H9 (cell line): Measurements from ENCODE around the gene CAV2. TPM values are rescaled to one million over a fixed set of nuclear protein-coding genes. Genes with fewer than 3 reads are reported as not detected.

Experiments
- DNase-seq: peaks from one replicate; pipeline ENCODE4 v3.0.0-alpha.2; 2017
- H2AFZ ChIP-seq: one replicate; pipeline ENCODE4 v1.6.1; 2013; ENCODE audit warnings: mild to moderate bottlenecking, low read length, control low read depth, moderate library complexity
- H2AK5ac ChIP-seq: 2 replicates; pipeline ENCODE4 v1.6.1; 2013; ENCODE audit warnings: low read length, control low read depth, mixed read lengths; ENCODE audit not compliant: insufficient read length
- H2BK120ac ChIP-seq: one replicate; pipeline ENCODE4 v1.6.1; 2013; ENCODE audit warnings: low read depth, mild to moderate bottlenecking, low read length, control low read depth, inconsistent platforms; ENCODE audit not compliant: poor library complexity, severe bottlenecking
- H2BK12ac ChIP-seq: 2 replicates; pipeline ENCODE4 v1.6.1; 2013; ENCODE audit warnings: low read length, control low read depth, mixed read lengths, low read depth; ENCODE audit not compliant: insufficient read length
- H2BK15ac ChIP-seq: 2 replicates; pipeline ENCODE4 v1.6.1; 2013; ENCODE audit warnings: low read depth, low read length, control low read depth
- H2BK20ac ChIP-seq: one replicate; pipeline ENCODE4 v1.6.1; 2013; ENCODE audit warnings: low read depth, mild to moderate bottlenecking, low read length, control low read depth, inconsistent platforms; ENCODE audit not compliant: poor library complexity, severe bottlenecking
- H2BK5ac ChIP-seq: 2 replicates; pipeline ENCODE4 v1.6.1; 2013; ENCODE audit warnings: low read length, control low read depth, mixed read lengths; ENCODE audit not compliant: insufficient read length
- H3K14ac ChIP-seq: 2 replicates; pipeline ENCODE4 v1.6.1; 2013; ENCODE audit warnings: low read length, control low read depth; ENCODE audit not compliant: insufficient read depth
- H3K18ac ChIP-seq: 2 replicates; pipeline ENCODE4 v1.6.1; 2013; ENCODE audit warnings: low read depth, mild to moderate bottlenecking, mixed read lengths, low read length, control low read depth; ENCODE audit not compliant: insufficient read length
- H3K23ac ChIP-seq: 2 replicates; pipeline ENCODE4 v1.6.1; 2013; ENCODE audit warnings: low read length, control low read depth, mixed read lengths, low read depth; ENCODE audit not compliant: insufficient read length
- H3K23me2 ChIP-seq: 2 replicates; pipeline ENCODE4 v1.6.1; 2013; ENCODE audit warnings: low read depth, mild to moderate bottlenecking, mixed read lengths, low read length, control low read depth; ENCODE audit not compliant: insufficient read length, poor library complexity, severe bottlenecking
- H3K27ac ChIP-seq: 2 replicates; pipeline ENCODE4 v1.5.1; 2013; ENCODE audit warnings: low read length, control low read depth, mixed read lengths, low read depth; ENCODE audit not compliant: insufficient read length
- H3K27me3 ChIP-seq: 2 replicates; pipeline ENCODE4 v1.6.1; 2013; ENCODE audit warnings: low read length, control low read depth, inconsistent platforms; ENCODE audit not compliant: insufficient read depth
- H3K4ac ChIP-seq: 2 replicates; pipeline ENCODE4 v1.6.1; 2013; ENCODE audit warnings: low read depth, mild to moderate bottlenecking, control low read depth, inconsistent platforms, low read length, moderate library complexity
- H3K4me1 ChIP-seq: 2 replicates; pipeline ENCODE4 v1.6.1; 2013; ENCODE audit warnings: low read length, control low read depth, inconsistent platforms; ENCODE audit not compliant: insufficient read depth
- H3K4me2 ChIP-seq: 2 replicates; pipeline ENCODE4 v1.6.1; 2013; ENCODE audit warnings: low read length, control low read depth, mixed read lengths; ENCODE audit not compliant: insufficient read length, insufficient read depth
- H3K56ac ChIP-seq: 2 replicates; pipeline ENCODE4 v1.6.1; 2013; ENCODE audit warnings: low read depth, mild to moderate bottlenecking, mixed read lengths, low read length, control low read depth; ENCODE audit not compliant: insufficient read length
- H3K79me1 ChIP-seq: 2 replicates; pipeline ENCODE4 v1.6.1; 2013; ENCODE audit warnings: low read depth, mild to moderate bottlenecking, moderate library complexity, low read length, control low read depth, inconsistent platforms; ENCODE audit not compliant: insufficient read depth, poor library complexity, severe bottlenecking
- H3K79me2 ChIP-seq: 2 replicates; pipeline ENCODE4 v1.6.1; 2013; ENCODE audit warnings: low read length, control low read depth, inconsistent platforms; ENCODE audit not compliant: insufficient read depth
- H3K9ac ChIP-seq: 2 replicates; pipeline ENCODE4 v1.6.1; 2013; ENCODE audit warnings: low read length, control low read depth, mixed read lengths; ENCODE audit not compliant: insufficient read length; ENCODE audit errors: extremely low read depth
- H3K9me3 ChIP-seq: one replicate; pipeline ENCODE4 v1.6.1; 2013; ENCODE audit warnings: low read depth, low read length, inconsistent platforms; ENCODE audit not compliant: control insufficient read depth
- H3T11ph ChIP-seq: one replicate; pipeline ENCODE4 v1.6.1; 2013; ENCODE audit warnings: mild to moderate bottlenecking, low read length, control low read depth, inconsistent platforms
- H4K20me1 ChIP-seq: one replicate; pipeline ENCODE4 v1.6.1; 2013; ENCODE audit not compliant: control insufficient read depth, insufficient read length, insufficient read depth
- H4K5ac ChIP-seq: 2 replicates; pipeline ENCODE4 v1.6.1; 2013; ENCODE audit warnings: low read depth, mild to moderate bottlenecking, mixed read lengths, low read length, control low read depth; ENCODE audit not compliant: insufficient read length
- H4K8ac ChIP-seq: replicated peaks from 2 replicates; pipeline ENCODE4 v1.6.1; 2013; ENCODE audit warnings: low read length, control low read depth, mixed read lengths, low read depth; ENCODE audit not compliant: insufficient read length
- H4K91ac ChIP-seq: 2 replicates; pipeline ENCODE4 v1.6.1; 2013; ENCODE audit warnings: low read depth, mild to moderate bottlenecking, moderate library complexity, mixed read lengths, low read length, control low read depth; ENCODE audit not compliant: insufficient read length
- H3K27ac Mint-ChIP-seq, 3 experiments: 2 replicates in 2 of 3; 3 replicates in 1 of 3; pipeline ENCODE4 v1.8.0; 2020 to 2021; ENCODE audit warnings: mixed read lengths in 3 of 3, mild to moderate bottlenecking in 1 of 3, moderate library complexity in 1 of 3
- H3K27me3 Mint-ChIP-seq: 2 replicates; pipeline ENCODE4 v1.8.0; 2021; ENCODE audit warnings: low read depth, mild to moderate bottlenecking, moderate library complexity, mixed read lengths
- H3K36me3 Mint-ChIP-seq, 3 experiments: 2 replicates in 2 of 3; 3 replicates in 1 of 3; pipeline ENCODE4 v1.8.0; 2020 to 2021; ENCODE audit warnings: low read depth in 3 of 3, mixed read lengths in 3 of 3; ENCODE audit not compliant: insufficient read depth in 1 of 3
- H3K4me1 Mint-ChIP-seq, 2 experiments: 2 replicates each; pipeline ENCODE4 v1.8.0; 2020; ENCODE audit warnings: mixed read lengths in 2 of 2
- H3K4me3 Mint-ChIP-seq, 2 experiments: 2 replicates in 1 of 2; 3 replicates in 1 of 2; pipeline ENCODE4 v1.8.0; 2020 to 2021; ENCODE audit warnings: mild to moderate bottlenecking in 2 of 2, mixed read lengths in 2 of 2, moderate library complexity in 1 of 2
- H3K9me3 Mint-ChIP-seq, 2 experiments: 2 replicates in 1 of 2; 3 replicates in 1 of 2; pipeline ENCODE4 v1.8.0; 2020; ENCODE audit warnings: mild to moderate bottlenecking in 2 of 2, mixed read lengths in 2 of 2, moderate library complexity in 1 of 2
- CTCF ChIP-seq: fragments of 200-600 bp; sonication (generic); conservative IDR thresholded peaks from 3 replicates; pipeline ENCODE4 v1.8.0; 2021; ENCODE audit warnings: antibody characterized with exemption, mild to moderate bottlenecking
- WGBS: extraction: QIAGEN DNeasy Blood & Tissue Kit; methylation state at CpG from one replicate; pipeline ENCODE4 v1.1.7; 2013; ENCODE audit warnings: missing lambda C conversion rate, low lambda C conversion rate, mixed read lengths; ENCODE audit not compliant: insufficient read length; ENCODE audit errors: extremely low coverage; 5-methylcytosine and 5-hydroxymethylcytosine counted together
- total RNA-seq: library from RNA; stranded (reverse); gene quantifications from 2 replicates; pipeline ENCODE4 v1.2.1, GENCODE V29; 2021

The CAV2 gene
- total RNA-seq, 1 experiment from 2014 or later = 3.7 TPM

DNA sequence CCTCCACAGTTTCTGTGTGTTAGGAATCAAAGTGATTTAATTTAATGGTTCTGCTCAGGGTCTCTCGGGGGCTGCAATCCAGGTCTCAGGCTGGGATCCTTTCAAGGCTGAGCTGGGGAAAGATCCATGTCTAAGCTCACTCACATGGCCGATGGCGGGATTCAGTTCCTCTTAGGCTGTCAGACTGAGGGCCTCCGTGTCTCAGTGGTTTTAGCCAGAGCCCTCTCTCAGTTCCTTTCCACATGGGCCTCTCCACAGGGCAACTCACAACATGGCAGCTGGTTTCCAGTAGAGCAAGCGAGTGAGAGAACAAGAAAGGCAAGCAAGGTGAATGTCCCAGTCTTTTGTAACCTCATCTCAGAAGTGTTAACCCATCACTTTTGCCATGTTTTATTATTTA lies 52.2 kb downstream of the CAV2 start:
- Histone ChIP-seq H3K56ac (no peak overlapping the region), H4K20me1 (no peaks in the 10 kb centered on the region), H4K8ac (no peak overlapping the region), H3K4ac (no peak overlapping the region), H3K4me1 (no peaks in the 10 kb centered on the region), H4K91ac (no peak overlapping the region), H2BK5ac (no peak overlapping the region), H2BK15ac (no peak overlapping the region), H3K27me3 (no peaks in the 10 kb centered on the region), H2AK5ac (no peak overlapping the region), H3K23me2 (no peaks in the 10 kb centered on the region), H4K5ac (no peak overlapping the region), H3K14ac (no peak overlapping the region), H3K4me2 (no peak overlapping the region), H3K79me2 (no peaks in the 10 kb centered on the region), H2BK20ac (no peak overlapping the region), H2AFZ (no peak overlapping the region), H2BK12ac (no peak overlapping the region), H3K23ac (no peak overlapping the region), H3K18ac (no peak overlapping the region), H3K9ac (no peak overlapping the region), H3T11ph (no peak overlapping the region), H3K27ac (no peak overlapping the region), H3K9me3 (no peaks in the 10 kb centered on the region), H3K79me1 (no peaks in the 10 kb centered on the region), H2BK120ac (no peak overlapping the region)
- Mint-ChIP-seq H3K4me1 (no peaks in the 10 kb centered on the region), H3K9me3 (no peaks in the 10 kb centered on the region), H3K27me3 (no peaks in the 10 kb centered on the region), H3K4me3 (no peak overlapping the region), H3K36me3 (no peaks in the 10 kb centered on the region), H3K27ac (no peak overlapping the region)
- no peak for DNase-seq
- WGBS = no CpG with 5 or more reads among the region's 5 CpGs
- no peak for TF ChIP-seq CTCF
